Bladder microvascular endothelial cell (primary cell): ENCODE measurements around the gene MT1HL1. TPM values are rescaled to one million over a fixed set of nuclear protein-coding genes. Genes with fewer than 3 reads are reported as not detected.

Experiments used
- total RNA-seq: library from RNA; depleted of rRNA; stranded (reverse); fragments of >200 nt; gene quantifications from 2 replicates; pipeline ENCODE4 v1.2.3, GENCODE V29; 2014

The MT1HL1 gene
- not detected in 2 replicates for total RNA-seq

DNA sequence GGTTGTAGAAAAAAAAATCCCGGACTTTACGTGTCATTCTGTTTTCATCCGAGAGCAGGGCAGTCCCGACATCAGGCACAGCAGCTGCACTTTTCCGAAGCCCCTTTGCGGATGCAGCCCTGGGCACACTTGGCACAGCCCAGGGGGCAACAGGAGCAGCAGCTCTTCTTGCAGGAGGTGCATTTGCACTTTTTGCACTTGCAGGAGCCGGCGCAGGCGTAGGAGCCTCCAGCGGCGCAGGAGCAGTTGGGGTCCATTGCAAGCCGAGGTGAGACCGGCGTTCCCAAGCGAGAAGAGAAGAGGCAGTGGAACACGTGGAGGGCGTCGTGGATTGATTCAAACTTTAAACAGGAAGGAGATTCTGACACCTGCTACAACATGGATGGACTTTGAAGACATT, at the start of gene MT1HL1:
Gene MT1HL1 (minus strand): TSS at position 326 of the 400 bp plus-strand sequence. CDS start 69 bp downstream, at position 257.

GRCh38 chr1:237041795-237042525, 37.7 kb upstream of the MT1HL1 start, which contains the start of gene RYR2:
TSS of gene RYR2 (plus strand) at chr1:237042184. CDS start at chr1:237042522, 338 bp downstream.

Other genes with a start within 250 kb of the MT1HL1 start
- 19.6 and 40.5 TPM in 2 replicates for gene MTR, start 209.1 kb downstream of the MT1HL1 start, total RNA-seq
- under 0.01 and 0.06 TPM in 2 replicates for gene RYR2, start 37.7 kb upstream of the MT1HL1 start, total RNA-seq